Endodermal cell (in vitro differentiated cells): ENCODE results near the gene DENND5B. TPM values are rescaled to one million over a fixed set of nuclear protein-coding genes. Genes with fewer than 3 reads are reported as not detected.
A peak's percentile ranks its signal among the peaks of the same experiment; 100 is the strongest.

Source experiments
- DNase-seq: peaks from one replicate; pipeline ENCODE4 v3.0.0-alpha.2; 2017
- H3K27ac ChIP-seq: 2 replicates; pipeline ENCODE4 v1.5.1; 2013; ENCODE audit warnings: mild to moderate bottlenecking, low read depth, low read length, moderate library complexity
- H3K27me3 ChIP-seq: 2 replicates; pipeline ENCODE4 v1.6.1; 2013; ENCODE audit warnings: mild to moderate bottlenecking, low read length, moderate library complexity; ENCODE audit not compliant: insufficient read depth, control insufficient read depth, poor library complexity, severe bottlenecking
- H3K36me3 ChIP-seq: 2 replicates; pipeline ENCODE4 v1.7.0; 2013; ENCODE audit warnings: mild to moderate bottlenecking, low read length, moderate library complexity; ENCODE audit not compliant: control insufficient read depth, insufficient read depth
- H3K4me1 ChIP-seq: one replicate; pipeline ENCODE4 v1.7.0; 2013; ENCODE audit warnings: low read length; ENCODE audit not compliant: control insufficient read depth, insufficient read depth
- H3K4me3 ChIP-seq: 2 replicates; pipeline ENCODE4 v1.5.1; 2013; ENCODE audit warnings: mild to moderate bottlenecking, low read length, moderate library complexity
- H3K9ac ChIP-seq: 2 replicates; pipeline ENCODE4 v1.6.1; 2013; ENCODE audit warnings: mild to moderate bottlenecking, low read length, moderate library complexity; ENCODE audit not compliant: poor library complexity, severe bottlenecking; ENCODE audit errors: extremely low read depth
- H3K9me3 ChIP-seq: 2 replicates; pipeline ENCODE4 v1.6.1; 2013; ENCODE audit warnings: mild to moderate bottlenecking, low read length, moderate library complexity; ENCODE audit not compliant: control insufficient read depth
- H3K27ac Mint-ChIP-seq: 2 replicates; pipeline ENCODE4 v1.8.0; 2020; ENCODE audit warnings: mixed read lengths
- H3K27me3 Mint-ChIP-seq: 2 replicates; pipeline ENCODE4 v1.8.0; 2021; ENCODE audit warnings: mild to moderate bottlenecking, mixed read lengths; ENCODE audit not compliant: insufficient read depth
- H3K36me3 Mint-ChIP-seq: 2 replicates; pipeline ENCODE4 v1.8.0; 2020; ENCODE audit warnings: low read depth, mixed read lengths
- H3K4me1 Mint-ChIP-seq: 2 replicates; pipeline ENCODE4 v1.8.0; 2020; ENCODE audit warnings: mixed read lengths
- H3K4me3 Mint-ChIP-seq: 2 replicates; pipeline ENCODE4 v1.8.0; 2020; ENCODE audit warnings: mild to moderate bottlenecking, moderate library complexity, mixed read lengths
- H3K9me3 Mint-ChIP-seq: 2 replicates; pipeline ENCODE4 v1.8.0; 2020; ENCODE audit warnings: mild to moderate bottlenecking, mixed read lengths
- WGBS, 2 experiments: methylation state at CpG; one replicate each; pipeline versions ENCODE4 v1.1.5 to v1.1.7; 2013; ENCODE audit warnings: missing lambda C conversion rate in 2 of 2, mixed read lengths in 1 of 2; ENCODE audit not compliant: insufficient coverage in 1 of 2, insufficient read length in 1 of 2; 5-methylcytosine and 5-hydroxymethylcytosine counted together
- total RNA-seq, 2 donors: library from RNA; stranded (reverse); fragmentation: NEBNext Ultra II Directional in 1 of 2; extraction: Animal tissue kit (Norgen Biotek cat#: 25700) in 1 of 2; gene quantifications; 2 replicates in 1 of 2; 3 replicates in 1 of 2; pipeline ENCODE4 v1.2.1, GENCODE V29; 2021
- TF ChIP-seq, protein P1 (sequence below): fragments of 200-600 bp; sonication (generic); conservative IDR thresholded peaks from 2 replicates; pipeline ENCODE4 v1.5.0; 2021; ENCODE audit warnings: antibody characterized with exemption, mild to moderate bottlenecking

DENND5B gene
- total RNA-seq, 2 donors from 2014 or later, result 24.5 to 34.2 TPM

DNA sequence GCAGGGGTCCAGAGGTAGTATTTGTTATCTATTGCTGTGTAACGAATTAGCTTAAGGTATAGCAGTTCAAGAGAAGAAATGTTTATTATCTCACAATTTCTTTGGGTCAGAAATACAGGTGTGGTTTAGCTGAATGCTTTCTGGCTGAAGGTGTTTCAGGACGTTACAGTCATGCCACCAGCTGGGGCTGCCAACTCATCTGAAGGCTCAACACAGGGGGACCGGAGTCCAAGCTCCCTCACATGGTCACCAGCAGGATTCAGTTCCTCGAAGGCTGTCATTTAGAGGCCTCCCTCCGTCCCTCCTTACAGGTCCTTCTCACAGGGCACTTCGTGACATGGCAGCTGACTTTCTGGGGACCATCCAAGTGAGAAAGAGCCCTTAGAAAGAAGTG lies 227.5 kb downstream of the DENND5B start:
- Mint-ChIP-seq H3K36me3 (peaks cover 25% of the 10 kb centered on the region), H3K4me1 (peaks cover 44% of the 10 kb centered on the region), H3K27me3 (no peaks in the 10 kb centered on the region), H3K4me3 (no peak overlapping the region), H3K9me3 (peaks cover 2% of the 10 kb centered on the region), H3K27ac (peak overlapping the region; percentile 72)
- Histone ChIP-seq H3K36me3 (no peaks in the 10 kb centered on the region), H3K4me3 (no peak overlapping the region), H3K9ac (no peak overlapping the region), H3K9me3 (no peaks in the 10 kb centered on the region), H3K27me3 (no peaks in the 10 kb centered on the region), H3K27ac (no peak overlapping the region), H3K4me1 (peaks cover 11% of the 10 kb centered on the region)
- TF ChIP-seq, protein P1, sequence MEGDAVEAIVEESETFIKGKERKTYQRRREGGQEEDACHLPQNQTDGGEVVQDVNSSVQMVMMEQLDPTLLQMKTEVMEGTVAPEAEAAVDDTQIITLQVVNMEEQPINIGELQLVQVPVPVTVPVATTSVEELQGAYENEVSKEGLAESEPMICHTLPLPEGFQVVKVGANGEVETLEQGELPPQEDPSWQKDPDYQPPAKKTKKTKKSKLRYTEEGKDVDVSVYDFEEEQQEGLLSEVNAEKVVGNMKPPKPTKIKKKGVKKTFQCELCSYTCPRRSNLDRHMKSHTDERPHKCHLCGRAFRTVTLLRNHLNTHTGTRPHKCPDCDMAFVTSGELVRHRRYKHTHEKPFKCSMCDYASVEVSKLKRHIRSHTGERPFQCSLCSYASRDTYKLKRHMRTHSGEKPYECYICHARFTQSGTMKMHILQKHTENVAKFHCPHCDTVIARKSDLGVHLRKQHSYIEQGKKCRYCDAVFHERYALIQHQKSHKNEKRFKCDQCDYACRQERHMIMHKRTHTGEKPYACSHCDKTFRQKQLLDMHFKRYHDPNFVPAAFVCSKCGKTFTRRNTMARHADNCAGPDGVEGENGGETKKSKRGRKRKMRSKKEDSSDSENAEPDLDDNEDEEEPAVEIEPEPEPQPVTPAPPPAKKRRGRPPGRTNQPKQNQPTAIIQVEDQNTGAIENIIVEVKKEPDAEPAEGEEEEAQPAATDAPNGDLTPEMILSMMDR, result no peak
- 79 to 85% methylated on average over 6 of the region's 6 CpGs for WGBS, 2 experiments
- peak; percentile 67 for DNase-seq

- H3K27me3 ChIP-seq, result no peaks in the 10 kb centered on the region
- H3K9me3 Mint-ChIP-seq, result peaks cover 2% of the 10 kb centered on the region
- H3K9me3 ChIP-seq, result no peaks in the 10 kb centered on the region
- H3K4me1 ChIP-seq, result peaks cover 11% of the 10 kb centered on the region
- H3K27ac Mint-ChIP-seq, result peak overlapping the region; percentile 72
- H3K36me3 Mint-ChIP-seq, result peaks cover 25% of the 10 kb centered on the region
- peak; percentile 86 for DNase-seq
- peak overlapping the region; percentile 42 for H3K4me3 Mint-ChIP-seq
- no peaks in the 10 kb centered on the region for H3K36me3 ChIP-seq
- H3K9ac ChIP-seq, result peak overlapping the region; percentile 23
- 36% methylated on average over 4 of the region's 6 CpGs; no CpG with 5 or more reads in 1 of the 2 experiments for WGBS, 2 experiments
- no peaks in the 10 kb centered on the region for H3K27me3 Mint-ChIP-seq
- TF ChIP-seq, protein P1, result no peak
- H3K4me1 Mint-ChIP-seq, result peaks cover 44% of the 10 kb centered on the region
- H3K27ac ChIP-seq, result peak overlapping the region; percentile 3
- H3K4me3 ChIP-seq, result peak overlapping the region; percentile 59
These were observed 228.0 kb downstream of the DENND5B start for GRCh38 chr12:31362759-31363415.

- H3K9ac ChIP-seq, result peak overlapping the region; percentile 23
- peak overlapping the region; percentile 42 for H3K4me3 Mint-ChIP-seq
- peaks cover 11% of the 10 kb centered on the region for H3K4me1 ChIP-seq
- H3K4me3 ChIP-seq, result peak overlapping the region; percentile 59
- no peaks in the 10 kb centered on the region for H3K27me3 Mint-ChIP-seq
- no peaks in the 10 kb centered on the region for H3K27me3 ChIP-seq
- peaks cover 2% of the 10 kb centered on the region for H3K9me3 Mint-ChIP-seq
- H3K27ac Mint-ChIP-seq, result peak overlapping the region; percentile 72
- peak; percentile 89 for DNase-seq
- H3K4me1 Mint-ChIP-seq, result peaks cover 44% of the 10 kb centered on the region
- TF ChIP-seq, protein P1, result peak; percentile 65
- H3K27ac ChIP-seq, result peak overlapping the region; percentile 3
- 17 to 24% methylated on average over 12 to 13 of the region's 13 CpGs for WGBS, 2 experiments
- no peaks in the 10 kb centered on the region for H3K9me3 ChIP-seq
- peaks cover 25% of the 10 kb centered on the region for H3K36me3 Mint-ChIP-seq
- H3K36me3 ChIP-seq, result no peaks in the 10 kb centered on the region
These were observed 228.7 kb downstream of the DENND5B start for GRCh38 chr12:31362115-31362758.
